ENCODE measurements around the gene DSCAM. TPM values are rescaled to one million over a fixed set of nuclear protein-coding genes. Genes with fewer than 3 reads are reported as not detected.

Gene DSCAM
- total RNA-seq, 3 donors from 2014 or later (not counting 1 experiment from before 2014, with no cell fraction given): not detected

DNA sequence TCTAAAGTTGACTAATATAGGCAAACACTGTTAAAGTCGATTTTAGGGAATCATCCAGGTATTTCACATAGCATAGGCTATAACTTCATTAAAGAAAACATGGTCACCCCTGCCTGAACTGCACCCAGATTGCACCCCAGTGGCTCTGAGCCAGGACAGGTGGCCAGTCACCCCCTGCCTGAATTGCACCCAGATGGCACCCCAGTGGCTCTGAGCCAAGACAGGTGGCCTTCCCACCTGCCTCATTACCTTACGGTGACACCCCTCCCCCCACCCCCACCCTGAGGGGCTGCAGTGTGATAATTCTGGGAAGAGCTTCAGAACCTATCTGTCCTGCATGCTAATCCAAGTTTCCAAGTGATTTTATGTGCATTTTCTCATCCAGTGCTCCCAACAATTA lies 78.9 kb downstream of the DSCAM start:
- Histone ChIP-seq H3K27me3 (ENCODE audit: control insufficient read depth, insufficient read depth, low read length) (no peaks in the 10 kb centered on the region), H3K27ac (ENCODE audit: low read length) (no peak overlapping the region), H3K9me3 (ENCODE audit: control insufficient read depth, insufficient read depth, low read length) (no peaks in the 10 kb centered on the region), H3K4me3 (ENCODE audit: low read length) (no peak overlapping the region), H3K36me3 (ENCODE audit: control insufficient read depth, insufficient read depth, low read length) (no peaks in the 10 kb centered on the region), H3K4me1 (ENCODE audit: control insufficient read depth, insufficient read depth, low read length) (no peaks in the 10 kb centered on the region)
- H3K27ac Mint-ChIP-seq: no peak overlapping the region
- H3K4me3 Mint-ChIP-seq: no peak overlapping the region
- DNase-seq (no peak), ATAC-seq (no peak)
- H3K9me3 Mint-ChIP-seq: peaks cover 9 to 11% of the 10 kb centered on the region in 2 donors
- 81% methylated on average over 1 of the region's 2 CpGs for WGBS (ENCODE audit: insufficient coverage)
- no peaks in the 10 kb centered on the region for H3K4me1 Mint-ChIP-seq
- intact Hi-C loops (cut with micrococcal nuclease): no loop called here
- H3K27me3 Mint-ChIP-seq (ENCODE audit: low read depth in 2 of 2): no peaks in the 10 kb centered on the region
- TF ChIP-seq, protein P1, sequence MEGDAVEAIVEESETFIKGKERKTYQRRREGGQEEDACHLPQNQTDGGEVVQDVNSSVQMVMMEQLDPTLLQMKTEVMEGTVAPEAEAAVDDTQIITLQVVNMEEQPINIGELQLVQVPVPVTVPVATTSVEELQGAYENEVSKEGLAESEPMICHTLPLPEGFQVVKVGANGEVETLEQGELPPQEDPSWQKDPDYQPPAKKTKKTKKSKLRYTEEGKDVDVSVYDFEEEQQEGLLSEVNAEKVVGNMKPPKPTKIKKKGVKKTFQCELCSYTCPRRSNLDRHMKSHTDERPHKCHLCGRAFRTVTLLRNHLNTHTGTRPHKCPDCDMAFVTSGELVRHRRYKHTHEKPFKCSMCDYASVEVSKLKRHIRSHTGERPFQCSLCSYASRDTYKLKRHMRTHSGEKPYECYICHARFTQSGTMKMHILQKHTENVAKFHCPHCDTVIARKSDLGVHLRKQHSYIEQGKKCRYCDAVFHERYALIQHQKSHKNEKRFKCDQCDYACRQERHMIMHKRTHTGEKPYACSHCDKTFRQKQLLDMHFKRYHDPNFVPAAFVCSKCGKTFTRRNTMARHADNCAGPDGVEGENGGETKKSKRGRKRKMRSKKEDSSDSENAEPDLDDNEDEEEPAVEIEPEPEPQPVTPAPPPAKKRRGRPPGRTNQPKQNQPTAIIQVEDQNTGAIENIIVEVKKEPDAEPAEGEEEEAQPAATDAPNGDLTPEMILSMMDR (IDR thresholded peaks at IDR 0.05): no peak
- H3K36me3 Mint-ChIP-seq: no peaks in the 10 kb centered on the region

DNA sequence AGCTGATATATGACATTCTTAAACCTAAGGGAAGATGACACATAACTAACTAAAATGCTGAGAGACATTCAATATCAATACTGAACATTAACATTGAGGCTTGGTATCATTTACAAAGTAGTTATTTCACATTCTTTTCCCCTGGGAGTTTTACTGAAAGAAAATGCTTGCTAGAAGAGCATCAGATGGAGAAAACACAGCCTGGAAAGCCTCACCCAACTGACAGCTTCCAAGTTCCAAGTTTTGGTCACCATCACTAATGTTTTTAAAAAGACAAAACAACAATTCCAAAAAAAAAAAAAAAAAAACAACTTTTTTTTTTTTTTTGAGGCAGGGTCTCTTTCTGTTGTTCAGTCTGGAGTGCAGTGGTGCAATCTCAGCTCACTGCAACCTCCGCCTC lies 80.6 kb downstream of the DSCAM start:
- peaks cover 7 to 12% of the 10 kb centered on the region in 2 donors for H3K9me3 Mint-ChIP-seq
- H3K36me3 Mint-ChIP-seq: no peaks in the 10 kb centered on the region
- no peak for DNase-seq
- Histone ChIP-seq H3K4me3 (ENCODE audit: low read length) (no peak overlapping the region), H3K27me3 (ENCODE audit: control insufficient read depth, insufficient read depth, low read length) (no peaks in the 10 kb centered on the region), H3K9me3 (ENCODE audit: control insufficient read depth, insufficient read depth, low read length) (no peaks in the 10 kb centered on the region), H3K4me1 (ENCODE audit: control insufficient read depth, insufficient read depth, low read length) (no peaks in the 10 kb centered on the region), H3K36me3 (ENCODE audit: control insufficient read depth, insufficient read depth, low read length) (no peaks in the 10 kb centered on the region), H3K27ac (ENCODE audit: low read length) (no peak overlapping the region)
- TF ChIP-seq, protein P1 (IDR thresholded peaks at IDR 0.05): no peak
- H3K27ac Mint-ChIP-seq: no peak overlapping the region
- 93% methylated on average over 1 of the region's 1 CpG for WGBS (ENCODE audit: insufficient coverage)
- H3K4me3 Mint-ChIP-seq: no peak overlapping the region
- no peaks in the 10 kb centered on the region for H3K27me3 Mint-ChIP-seq (ENCODE audit: low read depth in 2 of 2)
- no peak for ATAC-seq
- no peaks in the 10 kb centered on the region for H3K4me1 Mint-ChIP-seq
- intact Hi-C loops (cut with micrococcal nuclease): no loop called here

DNA sequence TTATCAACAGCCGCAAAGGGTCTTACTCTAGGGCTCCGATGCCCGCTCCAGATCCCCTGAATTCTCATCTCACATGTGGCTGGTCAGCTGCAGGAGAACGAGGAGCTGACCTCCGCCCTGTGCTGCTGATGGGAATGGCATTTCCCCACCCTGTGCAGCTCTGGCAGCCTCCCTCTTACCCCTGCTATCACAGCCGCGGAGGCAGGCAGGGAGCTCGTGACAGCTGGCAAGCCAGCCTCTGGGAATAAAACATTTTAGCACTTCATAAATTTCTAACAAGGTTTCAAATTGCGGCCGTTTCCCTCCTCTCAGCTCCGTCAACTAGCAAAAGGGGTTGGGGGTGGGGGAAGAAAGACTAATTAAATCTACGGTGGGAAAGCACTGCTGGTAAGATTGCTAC lies 81.1 kb downstream of the DSCAM start:
- no peak overlapping the region for H3K4me3 ChIP-seq (ENCODE audit: low read length)
- no peak for ATAC-seq
- no peak for DNase-seq
- no peaks in the 10 kb centered on the region for H3K27me3 ChIP-seq (ENCODE audit: control insufficient read depth, insufficient read depth, low read length)
- H3K9me3 ChIP-seq (ENCODE audit: control insufficient read depth, insufficient read depth, low read length): no peaks in the 10 kb centered on the region
- 64% methylated on average over 8 of the region's 12 CpGs for WGBS (ENCODE audit: insufficient coverage)
- TF ChIP-seq, protein P1 (IDR thresholded peaks at IDR 0.05): no peak
- H3K27me3 Mint-ChIP-seq (ENCODE audit: low read depth in 2 of 2): no peaks in the 10 kb centered on the region
- H3K4me3 Mint-ChIP-seq: no peak overlapping the region
- intact Hi-C loops (cut with micrococcal nuclease): no loop called here
- no peak overlapping the region for H3K27ac ChIP-seq (ENCODE audit: low read length)
- H3K4me1 Mint-ChIP-seq: no peaks in the 10 kb centered on the region
- H3K9me3 Mint-ChIP-seq: peaks cover 7 to 12% of the 10 kb centered on the region in 2 donors
- H3K27ac Mint-ChIP-seq: no peak overlapping the region
- H3K36me3 Mint-ChIP-seq: no peaks in the 10 kb centered on the region
- no peaks in the 10 kb centered on the region for H3K4me1 ChIP-seq (ENCODE audit: control insufficient read depth, insufficient read depth, low read length)
- H3K36me3 ChIP-seq (ENCODE audit: control insufficient read depth, insufficient read depth, low read length): no peaks in the 10 kb centered on the region

DNA sequence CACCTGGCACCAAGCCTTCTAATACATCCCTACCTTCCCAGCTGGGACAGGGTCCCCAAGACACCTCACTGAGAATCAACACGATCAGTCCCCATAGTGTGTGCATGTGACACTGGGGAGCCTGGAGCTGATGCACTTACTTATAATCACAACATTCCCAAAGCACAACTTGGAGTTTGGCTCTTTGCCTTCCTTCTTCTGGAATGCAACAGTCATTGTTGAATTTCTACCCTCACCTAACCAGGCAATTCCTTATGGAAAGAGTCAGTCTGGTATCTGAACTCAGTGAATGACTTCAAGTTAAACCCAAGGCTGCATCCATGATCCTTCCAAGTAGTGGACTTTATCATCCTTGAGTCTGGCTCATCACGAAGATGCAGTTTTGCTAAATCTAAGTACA lies 86.1 kb downstream of the DSCAM start:
- intact Hi-C loops (cut with micrococcal nuclease): no loop called here

More for the DNA sequence above, 86.1 kb downstream of the DSCAM start:
- no peaks in the 10 kb centered on the region for H3K36me3 Mint-ChIP-seq
- H3K9me3 Mint-ChIP-seq: peaks cover 4 to 10% of the 10 kb centered on the region in 2 donors
- Histone ChIP-seq H3K4me3 (ENCODE audit: low read length) (no peak overlapping the region), H3K36me3 (ENCODE audit: control insufficient read depth, insufficient read depth, low read length) (no peaks in the 10 kb centered on the region), H3K4me1 (ENCODE audit: control insufficient read depth, insufficient read depth, low read length) (no peaks in the 10 kb centered on the region), H3K27ac (ENCODE audit: low read length) (no peak overlapping the region), H3K9me3 (ENCODE audit: control insufficient read depth, insufficient read depth, low read length) (peaks cover 4% of the 10 kb centered on the region), H3K27me3 (ENCODE audit: control insufficient read depth, insufficient read depth, low read length) (no peaks in the 10 kb centered on the region)
- ATAC-seq (no peak), DNase-seq (no peak)
- H3K27me3 Mint-ChIP-seq (ENCODE audit: low read depth in 2 of 2): no peaks in the 10 kb centered on the region
- TF ChIP-seq, protein P1 (IDR thresholded peaks at IDR 0.05): no peak
- 44% methylated on average over 2 of the region's 2 CpGs for WGBS (ENCODE audit: insufficient coverage)
- H3K4me3 Mint-ChIP-seq: no peak overlapping the region
- no peak overlapping the region for H3K27ac Mint-ChIP-seq
- H3K4me1 Mint-ChIP-seq: no peaks in the 10 kb centered on the region

All from natural killer cell (primary cell).